Fibroblast of lung (primary cell): Measurements from ENCODE around the gene ERCC1. TPM values are rescaled to one million over a fixed set of nuclear protein-coding genes. Genes with fewer than 3 reads are reported as not detected.

Experiments
- DNase-seq, 2 donors: peaks; one replicate each; pipeline versions ENCODE4 v3.0.0 to v3.0.0-alpha.2; 2010; ENCODE audit warnings: low read depth in 2 of 2
- H2AFZ ChIP-seq: 2 replicates; pipeline ENCODE4 v1.5.1; 2012; ENCODE audit warnings: low read length, control low read depth, inconsistent platforms
- H3K27ac ChIP-seq: 2 replicates; pipeline ENCODE4 v1.5.1; 2011; ENCODE audit warnings: low read length, control low read depth; ENCODE audit not compliant: insufficient read depth
- H3K27me3 ChIP-seq: 2 replicates; pipeline ENCODE4 v1.5.1; 2011; ENCODE audit warnings: mild to moderate bottlenecking, low read length; ENCODE audit not compliant: control insufficient read depth, insufficient read depth
- H3K36me3 ChIP-seq: 2 replicates; pipeline ENCODE4 v1.5.1; 2011; ENCODE audit warnings: low read length; ENCODE audit not compliant: control insufficient read depth, insufficient read depth
- H3K4me1 ChIP-seq: 2 replicates; pipeline ENCODE4 v1.5.1; 2011; ENCODE audit warnings: low read length; ENCODE audit not compliant: control insufficient read depth, insufficient read depth; ENCODE audit errors: extremely low read depth
- H3K4me2 ChIP-seq: 2 replicates; pipeline ENCODE4 v1.5.1; 2011; ENCODE audit warnings: low read length, control low read depth; ENCODE audit not compliant: insufficient read depth; ENCODE audit errors: extremely low read depth
- H3K4me3 ChIP-seq, 4 experiments: fragments of 200-600 bp in 1 of 4; sonication (generic) in 1 of 4; replicated peaks in 1 of 4; 2 replicates each; pipeline ENCODE4 v1.5.1; 2011 to 2016; ENCODE audit warnings: low read length in 4 of 4, low read depth in 3 of 4, mild to moderate bottlenecking in 3 of 4, control low read depth in 2 of 4, inconsistent platforms in 1 of 4, mixed read lengths in 1 of 4; ENCODE audit not compliant: insufficient read depth in 1 of 4; ENCODE audit errors: control extremely low read depth in 1 of 4
- H3K79me2 ChIP-seq: 2 replicates; pipeline ENCODE4 v1.5.1; 2012; ENCODE audit warnings: mild to moderate bottlenecking, low read length, inconsistent platforms; ENCODE audit not compliant: control insufficient read depth, insufficient read depth
- H3K9ac ChIP-seq: 2 replicates; pipeline ENCODE4 v1.5.1; 2011; ENCODE audit warnings: mild to moderate bottlenecking, low read length, control low read depth; ENCODE audit not compliant: insufficient read depth
- H3K9me3 ChIP-seq: 2 replicates; pipeline ENCODE4 v1.5.1; 2012; ENCODE audit warnings: low read depth, low read length; ENCODE audit not compliant: control insufficient read depth, insufficient read depth
- H4K20me1 ChIP-seq: 2 replicates; pipeline ENCODE4 v1.5.1; 2011; ENCODE audit warnings: low read length; ENCODE audit not compliant: control insufficient read depth, insufficient read depth; ENCODE audit errors: extremely low read depth
- EZH2 ChIP-seq: IDR thresholded peaks from 2 replicates; pipeline ENCODE4 v1.5.1; 2012; ENCODE audit warnings: low read length, control low read depth, mild to moderate bottlenecking; ENCODE audit errors: missing control alignments
- polyA plus RNA-seq, 2 donors: library from polyadenylated mRNA; depleted of rRNA in 1 of 2; stranded (reverse) in 1 of 2; unstranded in 1 of 2; fragments of >200 nt; gene quantifications; 2 replicates each; pipeline ENCODE4 v1.2.1, GENCODE V29; 2011 to 2012; ENCODE audit warnings: missing spikeins in 1 of 2
- total RNA-seq: library from RNA; depleted of rRNA; stranded (reverse); fragments of >200 nt; gene quantifications from 2 replicates; pipeline ENCODE4 v1.2.1, GENCODE V29; 2014
- TF ChIP-seq, protein P1 (sequence below), 2 donors: IDR thresholded peaks in 1 of 2; conservative IDR thresholded peaks in 1 of 2; 1 replicate in 1 of 2; 2 replicates in 1 of 2; pipeline ENCODE4 v1.5.1; 2011 to 2012; ENCODE audit warnings: low read length in 2 of 2, control low read depth in 1 of 2, inconsistent platforms in 1 of 2, low read depth in 1 of 2, mild to moderate bottlenecking in 1 of 2

ERCC1 gene
- total and polyA plus RNA-seq, 2 donors (not counting 1 experiment from before 2014, with no cell fraction given) = 49.3 to 81.1 TPM

- Histone ChIP-seq H3K4me2 (peak overlapping the region; percentile 49), H3K4me3 (peak overlapping the region; percentile 79 to 90 (median 86)), H4K20me1 (no peaks in the 10 kb centered on the region), H3K9ac (peak overlapping the region; percentile 93), H3K9me3 (no peaks in the 10 kb centered on the region), H3K4me1 (peaks cover 8% of the 10 kb centered on the region), H2AFZ (no peak overlapping the region), H3K27ac (peak overlapping the region; percentile 95), H3K27me3 (no peaks in the 10 kb centered on the region), H3K79me2 (peaks cover 47% of the 10 kb centered on the region), H3K36me3 (no peaks in the 10 kb centered on the region)
- TF ChIP-seq, protein P1, sequence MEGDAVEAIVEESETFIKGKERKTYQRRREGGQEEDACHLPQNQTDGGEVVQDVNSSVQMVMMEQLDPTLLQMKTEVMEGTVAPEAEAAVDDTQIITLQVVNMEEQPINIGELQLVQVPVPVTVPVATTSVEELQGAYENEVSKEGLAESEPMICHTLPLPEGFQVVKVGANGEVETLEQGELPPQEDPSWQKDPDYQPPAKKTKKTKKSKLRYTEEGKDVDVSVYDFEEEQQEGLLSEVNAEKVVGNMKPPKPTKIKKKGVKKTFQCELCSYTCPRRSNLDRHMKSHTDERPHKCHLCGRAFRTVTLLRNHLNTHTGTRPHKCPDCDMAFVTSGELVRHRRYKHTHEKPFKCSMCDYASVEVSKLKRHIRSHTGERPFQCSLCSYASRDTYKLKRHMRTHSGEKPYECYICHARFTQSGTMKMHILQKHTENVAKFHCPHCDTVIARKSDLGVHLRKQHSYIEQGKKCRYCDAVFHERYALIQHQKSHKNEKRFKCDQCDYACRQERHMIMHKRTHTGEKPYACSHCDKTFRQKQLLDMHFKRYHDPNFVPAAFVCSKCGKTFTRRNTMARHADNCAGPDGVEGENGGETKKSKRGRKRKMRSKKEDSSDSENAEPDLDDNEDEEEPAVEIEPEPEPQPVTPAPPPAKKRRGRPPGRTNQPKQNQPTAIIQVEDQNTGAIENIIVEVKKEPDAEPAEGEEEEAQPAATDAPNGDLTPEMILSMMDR (conservative IDR thresholded peaks at IDR 0.05 in 1 of 2, IDR thresholded peaks at IDR 0.05 in 1 of 2; ENCODE audit: low read depth in 1 of 2, low read length in 2 of 2) = no peak
- TF ChIP-seq EZH2 = no peak
- DNase-seq = peak in 1 of 2 donors; percentile 91
Measured at GRCh38 chr19:45469945-45470761, 46.4 kb upstream of the ERCC1 start.

GRCh38 chr19:45469132-45469944 lies 45.6 kb upstream of the ERCC1 start:
- H3K4me1 ChIP-seq = peaks cover 7% of the 10 kb centered on the region
- H2AFZ ChIP-seq = no peak overlapping the region
- peak overlapping the region; percentile 93 for H3K9ac ChIP-seq
- no peaks in the 10 kb centered on the region for H3K9me3 ChIP-seq
- H3K4me3 ChIP-seq = peak overlapping the region; percentile 79 to 90 (median 86)
- H3K27me3 ChIP-seq = no peaks in the 10 kb centered on the region
- no peaks in the 10 kb centered on the region for H4K20me1 ChIP-seq
- TF ChIP-seq, protein P1 (conservative IDR thresholded peaks at IDR 0.05 in 1 of 2, IDR thresholded peaks at IDR 0.05 in 1 of 2; ENCODE audit: low read depth in 1 of 2, low read length in 2 of 2) = peak in 1 of 2 donors; percentile 1
- no peak for TF ChIP-seq EZH2
- peak overlapping the region; percentile 95 for H3K27ac ChIP-seq
- peaks cover 41% of the 10 kb centered on the region for H3K79me2 ChIP-seq
- H3K36me3 ChIP-seq = no peaks in the 10 kb centered on the region
- DNase-seq = peak; percentile 92 to 94
- H3K4me2 ChIP-seq = peak overlapping the region; percentile 97

DNA sequence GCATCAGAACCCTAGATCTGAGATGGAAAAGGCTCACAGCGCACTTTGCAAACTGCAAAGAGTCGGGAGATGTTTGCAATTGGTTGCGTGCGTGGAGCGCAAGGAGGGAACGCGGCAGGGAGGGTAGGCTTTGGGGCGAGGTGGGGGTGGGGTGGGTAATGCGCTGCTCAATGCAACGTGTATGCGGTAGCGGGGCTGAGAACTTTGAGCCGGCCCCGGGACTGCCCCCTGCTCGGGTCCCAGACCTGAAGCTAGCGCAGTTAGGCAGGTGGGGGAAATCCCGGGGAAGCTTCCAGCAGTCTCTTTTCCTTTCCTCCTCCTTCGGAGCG lies 45.0 kb upstream of the ERCC1 start:
- H3K27ac ChIP-seq = peak overlapping the region; percentile 95
- no peaks in the 10 kb centered on the region for H4K20me1 ChIP-seq
- DNase-seq = peak in 1 of 2 donors; percentile 44
- H3K27me3 ChIP-seq = no peaks in the 10 kb centered on the region
- peaks cover 36% of the 10 kb centered on the region for H3K79me2 ChIP-seq
- TF ChIP-seq, protein P1 (conservative IDR thresholded peaks at IDR 0.05 in 1 of 2, IDR thresholded peaks at IDR 0.05 in 1 of 2; ENCODE audit: low read depth in 1 of 2, low read length in 2 of 2) = no peak
- TF ChIP-seq EZH2 = no peak
- no peak overlapping the region for H2AFZ ChIP-seq
- no peaks in the 10 kb centered on the region for H3K9me3 ChIP-seq
- peak overlapping the region; percentile 79 to 90 (median 86) for H3K4me3 ChIP-seq
- H3K9ac ChIP-seq = peak overlapping the region; percentile 93
- H3K4me2 ChIP-seq = peak overlapping the region; percentile 97
- no peaks in the 10 kb centered on the region for H3K36me3 ChIP-seq
- peaks cover 6% of the 10 kb centered on the region for H3K4me1 ChIP-seq
